ENCODE results near the gene NOD2. TPM values are rescaled to one million over a fixed set of nuclear protein-coding genes. Genes with fewer than 3 reads are reported as not detected.

The NOD2 gene
- total RNA-seq, 1 donor from 2014 or later: not detected

GRCh38 chr16:50664270-50664669, 29.1 kb upstream of the NOD2 start:
- H3K36me3 ChIP-seq: no peaks in the 10 kb centered on the region
- no peak overlapping the region for H3K4me2 ChIP-seq
- H3K4me1 Mint-ChIP-seq: peaks cover 18% of the 10 kb centered on the region
- H3K4me3 ChIP-seq: no peak overlapping the region
- H3K27ac ChIP-seq: no peak overlapping the region
- no peaks in the 10 kb centered on the region for H3K79me2 ChIP-seq (ENCODE audit: low read depth)
- H2AFZ ChIP-seq (replicated peaks): no peak overlapping the region
- H3K4me1 ChIP-seq: peaks cover 6% of the 10 kb centered on the region
- no peak for DNase-seq (ENCODE audit: low spot score)
- H3K4me3 Mint-ChIP-seq: no peak overlapping the region
- H4K20me1 ChIP-seq (ENCODE audit: low read depth): no peaks in the 10 kb centered on the region
- H3K27me3 Mint-ChIP-seq (ENCODE audit: insufficient read depth, low read depth): peaks cover 14% of the 10 kb centered on the region
- H3K27ac Mint-ChIP-seq: no peak overlapping the region
- H3K36me3 Mint-ChIP-seq: peaks cover 5% of the 10 kb centered on the region
- no peaks in the 10 kb centered on the region for H3K9me3 ChIP-seq (ENCODE audit: low read depth)
- H3K27me3 ChIP-seq: peaks cover 11% of the 10 kb centered on the region
- TF ChIP-seq EZH2 (IDR thresholded peaks at IDR 0.05) (no peak), CTCF (IDR thresholded peaks at IDR 0.05) (no peak), EZH2phosphoT487 (IDR thresholded peaks at IDR 0.05) (no peak)
- H3K9ac ChIP-seq: no peak overlapping the region
- H3K9me3 Mint-ChIP-seq: peaks cover 5% of the 10 kb centered on the region
- H3F3A ChIP-seq (ENCODE audit: low read depth): peaks cover 8% of the 10 kb centered on the region

- Histone ChIP-seq H3K4me1 (peaks cover 6% of the 10 kb centered on the region), H3K27ac (no peak overlapping the region), H3K4me3 (peak overlapping the region; percentile 31), H3K36me3 (no peaks in the 10 kb centered on the region), H2AFZ (replicated peaks) (peak overlapping the region; percentile 93), H3K79me2 (ENCODE audit: low read depth) (no peaks in the 10 kb centered on the region), H3K9me3 (ENCODE audit: low read depth) (no peaks in the 10 kb centered on the region), H4K20me1 (ENCODE audit: low read depth) (no peaks in the 10 kb centered on the region), H3F3A (ENCODE audit: low read depth) (peaks cover 8% of the 10 kb centered on the region), H3K4me2 (peak overlapping the region; percentile 69), H3K9ac (no peak overlapping the region), H3K27me3 (peaks cover 11% of the 10 kb centered on the region)
- no peak for TF ChIP-seq EZH2 (IDR thresholded peaks at IDR 0.05)
- peak; percentile 95 for TF ChIP-seq CTCF (IDR thresholded peaks at IDR 0.05)
- peak; percentile 37 for TF ChIP-seq EZH2phosphoT487 (IDR thresholded peaks at IDR 0.05)
- no peak overlapping the region for H3K27ac Mint-ChIP-seq
- DNase-seq (ENCODE audit: low spot score): peak; percentile 88
- peak overlapping the region; percentile 33 for H3K4me3 Mint-ChIP-seq
- peaks cover 9% of the 10 kb centered on the region for H3K9me3 Mint-ChIP-seq
- H3K36me3 Mint-ChIP-seq: peaks cover 5% of the 10 kb centered on the region
- H3K4me1 Mint-ChIP-seq: peaks cover 18% of the 10 kb centered on the region
- H3K27me3 Mint-ChIP-seq (ENCODE audit: insufficient read depth, low read depth): peaks cover 11% of the 10 kb centered on the region
Measured at GRCh38 chr16:50665128-50665878, 28.1 kb upstream of the NOD2 start.

- H3K27me3 Mint-ChIP-seq (ENCODE audit: insufficient read depth, low read depth): peaks cover 14% of the 10 kb centered on the region
- Histone ChIP-seq H3K4me1 (peaks cover 6% of the 10 kb centered on the region), H3K4me2 (no peak overlapping the region), H3K4me3 (no peak overlapping the region), H3K27ac (no peak overlapping the region), H3F3A (ENCODE audit: low read depth) (peaks cover 8% of the 10 kb centered on the region), H2AFZ (replicated peaks) (no peak overlapping the region), H3K79me2 (ENCODE audit: low read depth) (no peaks in the 10 kb centered on the region), H3K9ac (no peak overlapping the region), H3K36me3 (no peaks in the 10 kb centered on the region), H3K9me3 (ENCODE audit: low read depth) (peaks cover 2% of the 10 kb centered on the region), H4K20me1 (ENCODE audit: low read depth) (no peaks in the 10 kb centered on the region), H3K27me3 (peaks cover 11% of the 10 kb centered on the region)
- DNase-seq (ENCODE audit: low spot score): no peak
- H3K9me3 Mint-ChIP-seq: peaks cover 21% of the 10 kb centered on the region
- peak overlapping the region; percentile 78 for H3K27ac Mint-ChIP-seq
- H3K4me1 Mint-ChIP-seq: peaks cover 18% of the 10 kb centered on the region
- H3K4me3 Mint-ChIP-seq: no peak overlapping the region
- peaks cover 15% of the 10 kb centered on the region for H3K36me3 Mint-ChIP-seq
- TF ChIP-seq EZH2phosphoT487 (IDR thresholded peaks at IDR 0.05) (no peak), EZH2 (IDR thresholded peaks at IDR 0.05) (no peak), CTCF (IDR thresholded peaks at IDR 0.05) (no peak)
Measured at GRCh38 chr16:50666658-50667496, 26.5 kb upstream of the NOD2 start.

All from neural progenitor cell (in vitro differentiated cells).